HL-60 (cell line): Measurements from ENCODE around the gene LUZP1.

ENCODE experiments used
- DNase-seq, 2 experiments: peaks; one replicate each; pipeline ENCODE4 v3.0.0-alpha.2; 2010 to 2020; ENCODE audit warnings: low read depth in 1 of 2, low spot score in 1 of 2
- H3K27ac ChIP-seq: fragments of 250-450 bp; sonication (Bioruptor Pico); replicated peaks from 2 replicates; pipeline ENCODE4 v1.5.1; 2020; ENCODE audit warnings: mild to moderate bottlenecking, moderate library complexity
- H3K27me3 ChIP-seq: fragments of 250-450 bp; sonication (Bioruptor Pico); 2 replicates; pipeline ENCODE4 v1.5.1; 2021; ENCODE audit warnings: mild to moderate bottlenecking, moderate library complexity; ENCODE audit not compliant: insufficient read depth, poor library complexity, severe bottlenecking
- H3K4me3 ChIP-seq: replicated peaks from 2 replicates; pipeline ENCODE4 v1.5.1; 2011; ENCODE audit warnings: mild to moderate bottlenecking, control low read depth, low read length; ENCODE audit not compliant: insufficient read depth
- CTCF ChIP-seq: IDR thresholded peaks from one replicate; pipeline ENCODE4 v1.5.1; 2011; ENCODE audit warnings: low read length, control low read depth, inconsistent platforms; ENCODE audit not compliant: insufficient read depth
- GABPA ChIP-seq: IDR thresholded peaks from 2 replicates; pipeline ENCODE4 v1.6.1; 2012; ENCODE audit warnings: low read depth
- POLR2AphosphoS5 ChIP-seq: IDR thresholded peaks from 2 replicates; pipeline ENCODE4 v1.6.1; 2012; ENCODE audit warnings: low read depth
- REST ChIP-seq: IDR thresholded peaks from 2 replicates; pipeline ENCODE4 v1.6.1; 2012; ENCODE audit warnings: low read depth; ENCODE audit not compliant: insufficient replicate concordance
- SPI1 ChIP-seq: IDR thresholded peaks from 2 replicates; pipeline ENCODE4 v1.6.1; 2012; ENCODE audit warnings: low read depth, mild to moderate bottlenecking, borderline replicate concordance

LUZP1 gene

DNA sequence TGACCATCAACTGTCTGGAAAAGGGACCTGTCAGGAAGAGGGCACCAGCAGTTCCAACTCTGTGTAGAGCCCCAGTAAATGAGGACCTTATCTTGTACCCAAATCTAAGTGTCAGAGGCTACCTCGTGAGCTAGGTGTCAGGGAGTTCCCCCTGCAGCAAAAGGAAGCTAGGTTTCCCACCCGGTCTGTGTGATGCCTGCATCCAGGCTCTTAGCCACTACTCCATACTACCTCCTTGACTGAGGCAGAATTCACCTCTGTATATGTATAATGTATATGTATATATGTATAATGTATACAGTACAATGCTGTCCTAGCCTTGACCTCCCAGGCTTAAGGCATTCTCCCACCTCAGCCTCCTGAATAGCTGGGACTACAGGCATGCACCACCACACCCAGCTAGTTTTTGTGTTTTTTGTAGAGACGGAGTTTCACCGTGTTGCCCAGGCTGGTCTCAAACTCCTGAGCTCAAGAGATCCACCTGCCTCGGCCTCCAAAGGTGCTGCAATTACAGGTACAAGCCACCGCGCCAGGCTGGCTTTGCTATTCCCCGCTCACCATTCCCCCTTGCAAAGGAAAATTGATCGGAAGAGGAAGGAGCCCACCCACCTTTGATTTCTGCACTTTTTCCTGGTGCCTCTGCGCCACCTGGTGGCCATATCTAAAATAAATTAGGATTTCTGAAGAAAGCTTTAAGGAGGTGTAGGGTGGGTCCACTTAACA, 15.7 kb upstream of the LUZP1 start:
- Histone ChIP-seq H3K4me3 (no peak overlapping the region), H3K27ac (no peak overlapping the region), H3K27me3 (no peaks in the 10 kb centered on the region)
- peak in 1 of 2 experiments; percentile 16 for DNase-seq
- TF ChIP-seq CTCF (peak; percentile 1), POLR2AphosphoS5 (no peak), SPI1 (no peak), GABPA (no peak)

- Histone ChIP-seq H3K27ac (no peak overlapping the region), H3K4me3 (no peak overlapping the region), H3K27me3 (peaks cover 2% of the 10 kb centered on the region)
- no peak for TF ChIP-seq CTCF
- no peak for TF ChIP-seq REST
- TF ChIP-seq GABPA: no peak
- no peak for TF ChIP-seq POLR2AphosphoS5
- TF ChIP-seq SPI1: no peak
- DNase-seq: no peak
Measured at GRCh38 chr1:23179862-23180261, 11.2 kb upstream of the LUZP1 start.

GRCh38 chr1:23178950-23179349, 10.3 kb upstream of the LUZP1 start:
- peak in 1 of 2 experiments; percentile 12 for DNase-seq
- H3K27me3 ChIP-seq: peaks cover 2% of the 10 kb centered on the region
- no peak overlapping the region for H3K27ac ChIP-seq
- TF ChIP-seq CTCF: no peak
- H3K4me3 ChIP-seq: no peak overlapping the region

GRCh38 chr1:23178414-23178813, 9.8 kb upstream of the LUZP1 start:
- no peak for DNase-seq
- no peak overlapping the region for H3K4me3 ChIP-seq
- peaks cover 2% of the 10 kb centered on the region for H3K27me3 ChIP-seq
- no peak overlapping the region for H3K27ac ChIP-seq
- TF ChIP-seq CTCF: no peak
- no peak for TF ChIP-seq REST
- TF ChIP-seq GABPA: no peak
- TF ChIP-seq SPI1: no peak
- no peak for TF ChIP-seq POLR2AphosphoS5
